Activated CD8-positive, alpha-beta memory T cell treated with anti-CD3 and anti-CD28 coated beads for 24 hours (primary cell): Measurements from ENCODE around the gene TP63.
"Not testable (repeated sequence)": the region's sequence is repeated elsewhere in the genome, so short reads cannot be mapped to it uniquely, and the experiment has no call there.

Source experiments
- DNase-seq: peaks from one replicate; pipeline ENCODE4 v3.0.0-alpha.2; 2020

Gene TP63

DNA sequence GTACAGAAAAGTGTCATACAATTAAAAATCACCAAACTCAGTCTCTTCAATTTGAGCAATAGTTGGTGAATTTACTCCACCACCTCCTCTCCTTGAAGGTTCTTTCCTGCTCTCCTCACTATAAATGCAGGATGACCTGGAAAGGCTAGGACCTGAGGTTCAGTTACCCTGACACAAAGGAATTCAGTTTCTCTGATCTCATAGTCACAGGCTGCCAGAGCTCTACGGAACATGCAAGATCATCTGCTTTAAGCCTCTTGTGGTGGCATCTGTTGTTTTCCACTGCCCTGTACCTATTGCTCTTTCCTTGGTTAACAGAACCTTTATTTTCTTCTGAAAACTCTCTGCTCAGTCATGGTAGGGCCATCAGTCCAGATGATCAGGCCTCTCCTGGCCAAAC lies 4.9 kb upstream of the TP63 start:
- DNase-seq, result no peak

DNA sequence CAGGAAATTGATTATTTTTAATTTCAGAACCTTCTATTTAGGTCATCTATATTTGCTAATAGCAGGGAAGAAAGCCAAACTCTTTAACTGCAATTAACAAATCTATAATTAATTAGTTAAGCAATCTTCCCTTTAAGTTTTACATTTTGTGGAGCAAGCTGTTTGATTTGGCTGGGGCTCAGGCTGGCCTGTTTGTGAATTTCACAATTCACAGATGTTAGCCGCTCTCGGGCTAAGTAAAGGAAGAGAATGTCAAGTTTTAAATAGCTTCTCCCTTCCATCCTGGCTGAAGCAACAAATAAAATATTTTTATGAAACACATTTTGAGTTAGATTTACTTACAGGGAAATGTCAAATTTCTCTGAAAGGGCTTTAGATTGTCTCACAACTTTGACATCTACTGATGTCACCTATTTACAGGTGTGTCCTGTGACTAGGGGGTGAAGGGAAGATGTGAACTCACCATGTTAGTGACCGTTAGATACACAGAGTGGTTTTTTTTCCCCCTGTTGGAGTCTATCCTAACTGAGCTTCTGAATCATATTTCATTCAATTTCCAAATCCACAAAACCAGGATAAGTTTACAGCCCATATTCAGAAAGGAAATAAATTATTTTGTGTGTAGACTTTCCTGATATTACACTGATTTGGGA lies 1.3 kb upstream of the TP63 start:
- no peak for DNase-seq

DNA sequence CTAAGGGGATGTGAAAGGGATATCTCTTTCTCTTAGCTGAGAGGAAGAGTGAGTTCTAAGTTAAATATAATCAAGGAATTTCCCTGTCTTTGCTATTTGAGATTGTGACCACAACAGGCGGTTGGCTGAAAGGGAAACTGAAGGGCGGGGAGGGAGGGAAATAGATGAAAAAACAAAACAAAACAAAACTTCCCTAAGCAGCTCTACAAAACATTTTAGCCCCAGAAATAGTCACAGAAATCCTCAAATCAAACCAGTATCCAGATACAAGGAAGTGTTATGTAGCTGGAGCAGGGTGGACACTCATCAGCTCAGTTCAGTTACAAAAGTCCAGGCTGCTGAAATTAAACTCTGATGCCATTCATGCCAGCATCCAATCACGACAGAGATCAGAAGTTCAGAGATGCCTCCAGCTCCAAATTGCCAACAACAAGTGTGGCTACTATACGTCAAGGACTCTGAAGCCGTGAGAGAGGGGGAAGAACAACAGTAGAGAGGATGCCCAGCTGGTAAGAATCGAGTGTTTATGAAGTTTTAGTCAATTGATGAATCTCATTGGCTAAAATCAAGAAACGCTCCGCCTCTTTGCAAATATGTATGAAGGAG lies 319 bp upstream of the TP63 start:
- DNase-seq, result no peak

DNA sequence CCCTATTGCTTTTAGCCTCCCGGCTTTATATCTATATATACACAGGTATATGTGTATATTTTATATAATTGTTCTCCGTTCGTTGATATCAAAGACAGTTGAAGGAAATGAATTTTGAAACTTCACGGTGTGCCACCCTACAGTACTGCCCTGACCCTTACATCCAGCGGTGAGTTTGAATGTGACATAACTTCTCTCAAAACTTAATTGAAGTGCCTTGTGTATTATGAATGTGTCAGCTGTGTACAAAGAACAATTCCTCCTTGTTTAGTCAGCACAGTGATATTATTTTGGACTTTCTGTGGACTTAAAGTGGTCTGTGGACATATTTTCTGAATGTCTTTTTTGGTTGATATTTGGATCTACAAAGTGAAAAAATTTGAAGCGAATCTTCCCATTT lies 220 bp downstream of the TP63 start:
- no peak for DNase-seq

DNA sequence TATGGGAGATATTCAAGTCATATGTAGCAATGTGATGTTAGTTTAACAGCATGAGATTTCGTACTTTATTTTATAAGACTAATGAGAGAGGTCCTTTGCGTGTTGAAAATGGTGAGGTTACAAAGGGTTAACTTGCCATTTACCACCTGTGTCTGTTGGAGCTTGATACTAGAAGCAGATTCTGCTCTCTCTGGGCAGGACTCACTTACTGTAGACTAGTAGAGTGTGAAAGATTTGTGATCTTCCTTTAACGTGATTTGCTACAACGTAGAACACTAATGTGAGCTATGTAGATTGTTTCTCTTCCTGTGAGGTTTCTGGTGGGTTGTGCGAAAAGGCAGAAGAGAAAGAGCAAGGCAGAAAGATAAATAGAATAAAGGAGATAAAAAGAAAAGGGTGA lies 1.1 kb downstream of the TP63 start:
- no peak for DNase-seq

DNA sequence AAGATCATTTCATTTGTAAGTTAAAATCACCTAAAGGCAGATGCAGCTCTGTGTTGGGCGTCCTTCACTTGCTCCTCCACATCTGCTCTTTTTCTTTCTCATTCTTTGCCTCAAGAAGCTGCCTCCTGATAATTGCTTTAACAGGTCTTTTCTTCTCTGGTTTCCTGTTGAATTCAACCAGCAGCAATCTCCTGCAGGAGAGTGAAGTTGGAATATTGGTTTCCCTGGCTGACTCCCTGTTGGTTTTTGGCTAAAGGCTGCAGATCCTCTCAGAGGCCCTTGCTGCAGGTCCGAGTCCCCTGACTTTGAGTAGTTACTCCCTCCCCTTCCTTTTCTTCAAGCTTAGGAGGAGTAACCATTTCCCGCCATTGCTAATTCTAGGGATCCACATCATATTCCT lies 4.2 kb downstream of the TP63 start:
- no peak for DNase-seq

DNA sequence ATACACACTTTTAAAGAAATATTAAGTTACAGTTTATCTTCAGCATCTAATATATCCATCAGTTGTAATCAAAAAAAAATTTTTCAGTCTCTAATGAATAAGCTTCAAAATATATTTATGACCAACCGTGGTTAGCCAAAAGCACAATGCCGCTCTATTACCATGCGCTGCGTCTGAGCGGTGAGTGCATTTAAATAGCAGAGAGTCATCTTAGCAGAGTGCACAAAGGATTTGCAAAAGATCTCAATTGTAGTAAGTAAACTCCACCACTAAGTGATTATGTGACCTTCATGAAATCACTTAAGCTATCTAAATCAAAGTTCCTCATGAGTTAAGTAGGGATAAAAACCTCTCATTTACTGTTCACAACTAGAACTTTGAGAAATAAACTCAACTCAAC lies 4.9 kb downstream of the TP63 start:
- DNase-seq, result no peak

DNA sequence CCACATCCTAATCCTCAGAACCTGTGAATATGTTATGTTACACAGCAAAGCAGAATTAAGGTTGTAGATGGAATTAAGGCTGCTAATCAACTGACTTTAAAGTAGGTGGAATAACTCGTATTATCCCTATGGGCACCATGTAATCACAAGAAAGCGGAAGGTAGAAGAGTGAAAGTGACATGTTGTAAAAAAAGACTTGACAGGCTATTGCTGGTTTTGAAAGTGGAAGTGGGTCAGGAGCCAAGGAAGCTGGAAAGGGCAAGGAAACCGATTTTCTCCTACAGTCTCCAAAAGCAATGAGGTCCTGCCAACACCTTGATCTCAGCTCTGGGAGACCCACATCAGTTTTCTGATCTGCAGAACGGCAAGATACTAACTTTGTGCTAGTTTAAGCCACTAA lies 6.6 kb downstream of the TP63 start:
- DNase-seq, result no peak

DNA sequence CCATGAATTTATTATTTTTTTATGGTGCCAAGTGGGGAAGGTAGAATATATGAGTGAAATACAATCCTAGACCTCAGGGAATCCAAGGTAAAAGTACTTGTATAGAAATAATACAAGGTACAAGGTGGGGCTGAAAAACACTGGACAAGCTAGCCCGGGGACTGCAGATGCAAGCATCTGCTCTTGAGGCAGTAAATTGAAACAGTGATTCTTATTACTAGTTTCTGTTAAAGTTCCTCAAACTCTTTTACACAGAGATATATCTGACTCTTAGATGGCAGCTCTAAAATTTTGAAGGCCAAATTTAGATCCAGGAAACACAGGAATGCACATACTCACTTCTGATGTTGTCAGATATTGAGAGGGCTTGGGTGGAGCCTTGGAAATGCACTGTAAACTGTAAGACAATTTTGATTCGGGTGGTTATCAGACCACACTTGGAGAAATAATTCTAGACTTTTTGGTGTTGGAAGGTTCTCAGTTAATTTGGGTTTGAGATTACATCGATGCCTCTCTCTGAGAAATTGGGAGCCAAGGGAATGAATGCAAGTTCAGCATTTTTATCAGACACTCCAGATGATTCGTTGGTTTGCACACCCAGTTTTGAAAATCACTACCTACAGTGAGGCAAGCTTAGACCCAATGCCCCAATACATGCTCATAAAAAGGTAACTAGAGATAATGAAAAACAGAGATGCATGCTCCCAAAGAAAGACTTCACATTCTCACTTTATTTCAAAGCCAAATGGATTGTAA lies 7.3 kb downstream of the TP63 start:
- DNase-seq, result no peak

DNA sequence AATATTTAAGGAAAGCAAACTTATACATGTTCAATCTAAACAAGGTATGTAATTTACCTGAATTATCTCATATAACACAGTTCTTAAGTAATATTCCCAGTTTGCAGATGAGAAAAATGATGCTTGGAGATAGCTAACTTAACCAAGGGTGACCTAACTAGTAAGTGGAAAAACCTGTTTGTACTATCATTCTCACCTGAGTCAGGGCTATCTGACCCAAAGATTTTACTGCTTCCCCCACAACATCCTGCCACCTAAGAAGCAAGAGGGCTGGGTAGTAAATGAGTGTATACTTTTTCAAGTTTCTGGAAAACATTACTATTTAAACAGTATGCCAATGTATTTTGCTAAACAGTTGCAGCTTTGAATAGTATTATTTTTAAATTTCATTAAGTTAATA lies 10.6 kb downstream of the TP63 start:
- DNase-seq, result no peak

DNA sequence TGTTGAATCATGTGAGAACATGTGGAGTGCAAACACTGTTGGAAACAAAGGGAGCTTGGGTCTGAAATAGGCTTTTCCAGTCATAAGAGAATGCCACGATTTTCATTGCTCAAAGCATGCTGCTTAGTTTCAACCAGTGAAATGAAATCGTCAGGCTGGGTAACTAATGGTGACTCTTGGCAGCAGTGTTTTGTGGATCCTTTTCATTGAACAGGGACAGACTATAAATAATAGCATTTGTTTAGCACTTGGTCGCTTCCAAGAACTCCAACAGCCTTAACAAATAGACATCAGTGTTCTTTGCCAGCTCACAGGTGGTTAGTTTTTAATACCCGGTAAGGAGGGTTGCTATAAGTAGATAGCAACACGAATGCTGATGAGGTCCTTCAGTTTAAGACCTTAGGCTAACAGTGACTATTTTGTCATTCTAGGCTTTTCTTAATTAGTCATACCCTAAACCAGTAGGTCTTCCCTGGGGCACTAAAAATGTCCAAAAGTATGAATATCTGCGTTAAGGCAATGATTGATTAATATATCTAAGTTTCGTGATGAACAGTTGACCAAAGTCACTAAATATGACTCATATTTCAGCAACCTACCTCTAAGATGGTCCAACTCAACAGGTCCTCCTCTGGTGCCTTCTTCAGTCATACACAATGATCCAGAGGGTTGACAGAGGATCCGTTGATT lies 15.8 kb downstream of the TP63 start:
- no peak for DNase-seq

DNA sequence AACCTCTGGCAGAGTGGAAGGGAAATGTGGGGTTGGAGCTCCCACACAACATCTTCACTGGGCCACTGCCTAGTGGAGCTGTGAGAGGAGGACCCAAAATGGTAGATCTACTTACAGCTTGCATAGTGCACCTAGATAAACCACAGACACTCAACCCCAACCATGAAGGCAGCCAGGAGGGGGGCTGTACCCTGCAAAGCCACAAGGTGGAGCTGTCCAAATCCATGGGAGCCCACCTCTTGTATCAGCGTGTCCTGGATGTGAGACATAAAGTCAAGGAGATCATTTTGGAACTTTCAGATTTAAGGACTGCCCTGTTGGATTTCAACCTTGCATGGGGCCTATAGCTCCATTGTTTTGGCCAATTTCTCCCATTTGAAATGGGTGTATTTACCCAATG lies 20.9 kb downstream of the TP63 start:
- DNase-seq, result no peak

DNA sequence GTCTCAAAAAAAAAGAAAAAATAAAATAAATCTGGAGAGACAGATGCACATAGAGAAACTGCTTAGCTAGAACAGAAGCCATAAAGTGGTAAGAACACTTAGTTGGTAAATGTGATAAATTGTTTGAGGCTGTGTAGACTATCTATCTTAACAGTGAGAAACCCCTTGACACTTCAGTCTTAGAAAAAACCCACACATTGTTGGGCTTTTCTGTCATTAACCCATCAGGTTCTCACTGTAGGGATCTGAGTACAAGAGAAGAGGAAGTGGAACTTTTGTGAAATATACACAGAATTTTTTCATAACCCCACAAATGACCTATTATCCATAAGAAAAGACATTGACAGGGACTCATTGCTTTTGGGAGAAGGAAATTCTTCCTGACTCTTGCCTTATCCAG lies 24.4 kb downstream of the TP63 start:
- DNase-seq, result no peak

DNA sequence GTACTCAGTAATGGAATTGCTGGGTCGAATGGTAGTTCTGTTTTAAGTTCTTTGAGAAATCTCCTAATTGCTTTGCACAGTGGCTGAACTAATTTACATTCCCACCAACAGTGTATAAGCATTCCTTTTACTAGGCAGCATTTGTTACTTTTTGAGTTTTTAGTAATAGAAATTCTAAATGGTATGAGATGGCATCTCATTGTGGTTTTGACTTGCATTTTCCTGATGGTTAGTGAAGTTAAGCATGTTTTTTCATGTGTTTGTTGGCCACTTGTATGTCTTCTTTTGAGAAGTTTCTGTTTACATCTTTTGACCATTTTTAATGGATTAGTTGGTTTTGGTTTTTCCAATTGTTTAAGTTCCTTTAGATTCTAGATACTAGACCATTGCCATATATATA lies 28.4 kb downstream of the TP63 start:
- no peak for DNase-seq

DNA sequence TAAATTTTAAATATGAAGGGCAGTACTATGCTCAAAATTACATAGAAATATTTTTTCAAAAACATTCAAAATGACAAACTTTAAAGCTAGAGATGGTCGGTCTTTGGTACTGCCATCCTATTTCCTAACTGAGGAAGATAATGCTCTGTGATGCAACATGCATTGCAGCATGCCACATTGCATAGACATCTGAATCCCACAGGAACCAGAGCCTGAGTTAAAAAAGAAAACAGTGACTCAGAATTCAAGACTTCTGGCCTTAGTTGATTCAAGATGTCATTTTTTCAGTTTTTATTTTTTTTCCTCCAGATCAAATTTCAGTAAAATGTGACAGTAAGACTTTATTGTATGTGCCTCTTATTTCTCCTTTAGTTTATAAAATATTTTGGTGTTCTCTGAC lies 33.1 kb downstream of the TP63 start:
- no peak for DNase-seq

DNA sequence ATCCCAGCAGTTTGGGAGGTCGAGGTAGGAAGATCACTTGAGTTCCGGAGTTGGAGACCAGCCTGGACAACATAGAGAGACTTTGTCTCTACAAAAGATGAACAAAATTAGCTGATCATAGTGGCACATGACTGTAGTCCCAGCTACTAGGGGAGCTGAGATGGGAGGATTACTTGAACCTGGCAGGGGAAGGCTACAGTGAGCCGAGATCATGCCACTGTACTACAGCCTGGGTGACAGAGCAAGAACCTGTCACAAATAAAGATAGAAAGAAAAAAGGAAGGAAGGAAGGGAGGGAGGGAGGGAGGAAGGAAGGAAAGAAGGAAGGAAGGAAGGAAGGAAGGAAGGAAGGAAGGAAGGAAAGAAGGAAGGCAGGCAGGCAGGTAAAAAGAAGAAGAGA lies 41.2 kb downstream of the TP63 start:
- DNase-seq, result not testable (repeated sequence)

DNA sequence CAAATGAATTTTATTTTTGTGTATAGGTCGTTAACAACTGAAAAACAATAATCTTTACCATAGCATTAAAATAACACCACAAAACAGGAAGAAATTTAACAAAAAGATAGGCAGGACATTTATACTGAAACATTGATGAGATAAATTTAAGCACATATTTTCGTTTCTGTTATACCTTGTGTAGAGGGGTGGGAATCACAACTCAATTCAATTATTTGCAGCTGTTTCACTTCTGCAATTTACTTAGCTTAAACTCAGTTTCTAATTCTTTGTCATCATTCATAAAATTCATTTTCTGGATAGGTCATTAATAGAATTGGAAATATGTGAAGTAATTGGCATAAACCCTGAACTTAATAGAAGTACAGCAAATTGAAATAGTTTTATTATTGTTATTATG lies 42.3 kb downstream of the TP63 start:
- DNase-seq, result no peak

DNA sequence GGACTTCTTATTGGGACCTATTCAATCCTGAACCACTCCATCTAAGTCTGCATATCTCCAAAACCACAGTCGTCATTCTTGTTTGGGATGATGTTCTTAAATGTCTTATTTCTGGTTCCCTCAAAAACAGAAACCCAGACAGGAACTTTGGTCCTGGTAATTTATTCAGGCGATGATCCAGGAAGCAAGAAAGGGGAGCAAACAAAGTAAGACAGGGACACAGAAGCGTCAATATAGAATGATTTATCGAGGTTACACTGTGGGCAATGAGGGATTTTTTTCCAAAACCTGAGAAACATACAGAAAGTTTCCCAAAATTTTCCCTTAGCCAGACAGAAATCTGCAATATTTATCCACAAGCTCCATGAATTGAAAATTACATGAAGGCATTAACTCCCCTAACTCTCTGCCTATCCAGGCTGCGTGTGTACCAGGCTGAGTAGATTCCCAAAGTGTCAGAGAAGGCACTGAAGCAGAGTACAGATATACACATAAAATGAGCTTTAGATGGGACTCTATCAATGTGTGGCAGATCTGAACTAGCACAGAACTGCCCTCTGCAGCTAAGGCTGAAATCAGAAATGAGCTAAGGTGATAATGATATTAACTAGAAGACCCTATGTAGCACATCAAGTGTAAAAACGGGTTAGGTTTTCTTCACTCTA lies 43.2 kb downstream of the TP63 start:
- DNase-seq, result no peak

DNA sequence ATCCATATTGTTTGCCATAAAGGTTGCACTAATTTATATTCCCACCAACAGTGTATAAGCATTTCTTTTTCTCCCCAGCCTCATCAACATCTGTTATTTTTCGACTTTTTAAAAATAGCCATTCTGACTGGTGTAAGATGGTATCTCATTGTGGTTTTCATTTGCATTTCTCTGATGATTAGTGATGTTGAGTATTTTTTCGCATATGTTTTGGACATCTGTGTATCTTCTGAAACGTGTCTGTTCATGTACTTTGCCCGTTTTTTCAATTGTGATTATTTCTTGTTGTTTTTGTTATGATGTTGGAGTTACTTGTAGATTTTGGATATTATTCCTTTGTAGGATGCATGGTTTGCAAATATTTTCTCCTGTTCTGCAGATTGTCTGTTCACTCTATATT lies 46.5 kb downstream of the TP63 start:
- DNase-seq, result no peak

DNA sequence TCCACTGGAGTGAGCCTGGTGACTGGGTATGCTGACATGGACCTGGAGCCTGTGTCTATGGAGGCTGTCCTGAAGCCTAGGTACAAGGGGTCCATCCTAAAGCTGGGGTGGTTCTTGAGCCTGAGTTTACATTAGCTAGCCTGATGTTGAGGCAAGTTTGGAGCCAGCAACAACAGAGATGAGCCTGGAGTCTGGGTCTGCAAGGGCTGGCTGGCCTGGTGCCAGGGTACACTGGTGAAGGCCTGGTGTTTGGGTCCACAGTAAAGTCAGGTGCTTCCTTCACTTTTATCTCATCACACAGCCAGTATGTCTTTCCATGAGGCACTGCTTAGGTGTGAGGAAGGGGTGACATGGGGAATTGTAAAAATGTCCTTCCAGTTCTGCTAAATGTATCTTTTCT lies 49.5 kb downstream of the TP63 start:
- DNase-seq, result no peak

DNA sequence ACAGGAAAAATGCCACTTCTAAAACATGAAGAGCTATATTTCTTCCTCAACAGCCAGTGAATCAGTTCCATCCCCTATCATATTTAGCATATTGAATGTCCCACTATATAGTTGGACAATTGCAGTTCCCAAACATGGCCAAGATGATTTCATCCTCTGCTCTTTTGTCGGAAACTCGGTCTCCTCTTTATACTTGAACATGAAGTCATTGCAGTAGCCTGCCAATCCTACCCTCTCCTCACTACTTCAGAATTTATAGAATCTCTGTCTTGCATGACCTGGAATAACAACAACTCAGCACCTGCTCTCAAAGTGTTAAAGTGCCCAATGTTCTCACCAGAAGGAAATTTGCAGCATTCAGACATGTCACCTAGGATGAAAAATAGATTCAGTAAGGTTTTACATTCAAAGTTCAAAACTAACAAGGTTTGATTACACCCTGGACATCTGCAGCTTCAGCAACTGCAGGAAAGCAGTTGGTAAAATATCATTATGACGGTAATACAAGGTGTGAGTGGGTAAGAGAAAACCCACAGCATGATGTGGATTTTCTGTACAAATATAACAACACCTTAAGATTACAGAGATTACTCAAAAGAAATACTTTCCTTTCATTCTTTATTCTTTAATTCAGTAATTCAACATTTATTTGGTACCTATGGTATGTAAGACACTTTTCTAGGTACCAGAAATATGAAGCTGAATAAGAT lies 52.5 kb downstream of the TP63 start:
- no peak for DNase-seq

DNA sequence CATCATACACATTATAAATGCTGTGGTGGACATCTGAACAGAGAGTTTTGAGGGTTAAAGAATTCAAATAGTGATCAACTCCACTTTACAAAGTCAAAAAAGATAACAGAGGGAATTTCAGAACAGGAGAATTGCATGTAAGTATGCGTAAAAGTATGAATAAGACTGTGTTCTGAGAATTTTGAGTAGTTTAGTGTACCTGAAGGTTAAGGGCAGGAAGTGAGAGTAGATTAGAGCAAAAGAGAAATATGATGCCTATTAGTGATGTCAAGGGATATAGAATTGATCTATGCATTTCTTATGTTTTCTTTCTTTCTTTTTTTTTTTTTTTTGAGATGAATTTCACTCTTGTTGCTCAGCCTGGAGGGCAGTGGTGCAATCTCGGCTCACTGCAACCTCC lies 53.1 kb downstream of the TP63 start:
- DNase-seq, result no peak

DNA sequence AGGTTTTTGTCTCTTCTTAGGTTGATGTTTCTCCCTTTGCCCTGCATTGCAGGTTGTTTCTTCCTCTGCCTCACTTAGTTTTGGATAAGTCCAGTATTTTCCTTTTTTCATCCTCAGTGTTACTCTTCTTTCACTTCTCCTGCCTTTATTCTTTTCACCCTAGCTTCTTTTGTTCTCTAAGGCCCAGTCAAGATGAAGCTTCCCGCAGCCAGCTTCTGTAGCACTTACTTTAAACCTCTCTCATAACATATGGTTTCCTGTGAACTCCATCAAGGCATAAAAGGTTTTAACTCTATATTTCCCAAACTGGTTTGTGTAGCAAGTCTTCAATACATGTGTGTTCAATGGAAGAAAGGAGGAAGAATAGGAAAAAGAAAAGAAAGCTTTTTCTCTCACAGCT lies 54.1 kb downstream of the TP63 start:
- no peak for DNase-seq
